ENCODE measurements around the gene SDK1. TPM values are rescaled to one million over a fixed set of nuclear protein-coding genes. Genes with fewer than 3 reads are reported as not detected.
"Not testable (repeated sequence)": the region's sequence is repeated elsewhere in the genome, so short reads cannot be mapped to it uniquely, and the experiment has no call there.

The SDK1 gene
- total RNA-seq, 1 experiment from 2014 or later, result 7.1 TPM

- intact Hi-C loops (cut with micrococcal nuclease; ENCODE audit: unreplicated experiment), result no loop called here
- Histone ChIP-seq H3K27me3 (replicated peaks; ENCODE audit: control insufficient read depth, insufficient read depth, low read length) (no peaks in the 10 kb centered on the region), H3K4me3 (ENCODE audit: low read depth, low read length) (no peak overlapping the region), H3K9me3 (no peaks in the 10 kb centered on the region), H3K36me3 (ENCODE audit: control insufficient read depth, insufficient read depth, low read length) (no peaks in the 10 kb centered on the region), H3K4me1 (0 out of 2 replicates have a peak, but pooled peaks cover 3% of the 10 kb centered on the region)
- Mint-ChIP-seq H3K27me3 (ENCODE audit: insufficient read depth, unreplicated experiment) (no peaks in the 10 kb centered on the region), H3K36me3 (ENCODE audit: insufficient read depth, unreplicated experiment) (no peaks in the 10 kb centered on the region), H3K4me1 (ENCODE audit: low read depth, unreplicated experiment) (no peaks in the 10 kb centered on the region), H3K4me3 (ENCODE audit: unreplicated experiment) (no peak overlapping the region), H3K9me3 (ENCODE audit: unreplicated experiment) (no peaks in the 10 kb centered on the region), H3K27ac (ENCODE audit: unreplicated experiment) (no peak overlapping the region)
- BruUV-seq (replicated peaks), result no TSS peak
- ChIA-PET CTCF (no interaction called here), POLR2A (no interaction called here)
- DNase-seq, result no peak
- TF ChIP-seq CTCF (IDR thresholded peaks at IDR 0.05; ENCODE audit: insufficient read depth in 1 of 2, low read depth in 1 of 2, low read length in 1 of 2, severe bottlenecking in 1 of 2, unreplicated experiment in 1 of 2), result no peak
Measured at GRCh38 chr7:4234886-4235285, 933.8 kb downstream of the SDK1 start.

GRCh38 chr7:4235596-4235995 is 934.5 kb downstream of the SDK1 start:
- DNase-seq, result peak in 1 of 2 experiments; percentile 18
- TF ChIP-seq CTCF (IDR thresholded peaks at IDR 0.05; ENCODE audit: insufficient read depth in 1 of 2, low read depth in 1 of 2, low read length in 1 of 2, severe bottlenecking in 1 of 2, unreplicated experiment in 1 of 2), result no peak
- ChIA-PET POLR2A (no interaction called here), CTCF (no interaction called here)
- H3K9me3 Mint-ChIP-seq (ENCODE audit: unreplicated experiment), result no peaks in the 10 kb centered on the region
- no peaks in the 10 kb centered on the region for H3K36me3 ChIP-seq (ENCODE audit: control insufficient read depth, insufficient read depth, low read length)
- intact Hi-C loops (cut with micrococcal nuclease; ENCODE audit: unreplicated experiment), result no loop called here
- H3K4me3 Mint-ChIP-seq (ENCODE audit: unreplicated experiment), result no peak overlapping the region
- H3K27ac Mint-ChIP-seq (ENCODE audit: unreplicated experiment), result no peak overlapping the region
- no peaks in the 10 kb centered on the region for H3K27me3 Mint-ChIP-seq (ENCODE audit: insufficient read depth, unreplicated experiment)
- H3K4me1 Mint-ChIP-seq (ENCODE audit: low read depth, unreplicated experiment), result peaks cover 7% of the 10 kb centered on the region
- H3K4me3 ChIP-seq (ENCODE audit: low read depth, low read length), result no peak overlapping the region
- no peaks in the 10 kb centered on the region for H3K36me3 Mint-ChIP-seq (ENCODE audit: insufficient read depth, unreplicated experiment)
- no peaks in the 10 kb centered on the region for H3K27me3 ChIP-seq (replicated peaks; ENCODE audit: control insufficient read depth, insufficient read depth, low read length)
- BruUV-seq (replicated peaks), result no TSS peak
- H3K4me1 ChIP-seq, result peaks cover 7% of the 10 kb centered on the region; the same call in 1 of the 2 replicates
- no peaks in the 10 kb centered on the region for H3K9me3 ChIP-seq

GRCh38 chr7:4236389-4236788 is 935.3 kb downstream of the SDK1 start:
- ChIA-PET CTCF (no interaction called here), POLR2A (no interaction called here)
- intact Hi-C loops (cut with micrococcal nuclease; ENCODE audit: unreplicated experiment), result no loop called here
- H3K4me3 Mint-ChIP-seq (ENCODE audit: unreplicated experiment), result no peak overlapping the region
- Histone ChIP-seq H3K4me1 (peaks cover 8% of the 10 kb centered on the region; the same call in 1 of the 2 replicates), H3K4me3 (ENCODE audit: low read depth, low read length) (no peak overlapping the region), H3K9me3 (no peaks in the 10 kb centered on the region), H3K27me3 (replicated peaks; ENCODE audit: control insufficient read depth, insufficient read depth, low read length) (no peaks in the 10 kb centered on the region), H3K36me3 (ENCODE audit: control insufficient read depth, insufficient read depth, low read length) (no peaks in the 10 kb centered on the region)
- peaks cover 11% of the 10 kb centered on the region for H3K4me1 Mint-ChIP-seq (ENCODE audit: low read depth, unreplicated experiment)
- H3K27ac Mint-ChIP-seq (ENCODE audit: unreplicated experiment), result peak overlapping the region; percentile 32
- no TSS peak for BruUV-seq (replicated peaks)
- no peaks in the 10 kb centered on the region for H3K36me3 Mint-ChIP-seq (ENCODE audit: insufficient read depth, unreplicated experiment)
- no peak for DNase-seq
- no peaks in the 10 kb centered on the region for H3K27me3 Mint-ChIP-seq (ENCODE audit: insufficient read depth, unreplicated experiment)
- no peak for TF ChIP-seq CTCF (IDR thresholded peaks at IDR 0.05; ENCODE audit: insufficient read depth in 1 of 2, low read depth in 1 of 2, low read length in 1 of 2, severe bottlenecking in 1 of 2, unreplicated experiment in 1 of 2)
- H3K9me3 Mint-ChIP-seq (ENCODE audit: unreplicated experiment), result no peaks in the 10 kb centered on the region

- H3K4me1 ChIP-seq; POLR2A ChIA-PET; H3K27me3 Mint-ChIP-seq (ENCODE audit: insufficient read depth, unreplicated experiment); H3K36me3 Mint-ChIP-seq (ENCODE audit: insufficient read depth, unreplicated experiment); H3K36me3 ChIP-seq (ENCODE audit: control insufficient read depth, insufficient read depth, low read length); H3K9me3 Mint-ChIP-seq (ENCODE audit: unreplicated experiment); CTCF ChIA-PET; DNase-seq; H3K9me3 ChIP-seq; H3K4me3 Mint-ChIP-seq (ENCODE audit: unreplicated experiment); BruUV-seq (replicated peaks); H3K4me3 ChIP-seq (ENCODE audit: low read depth, low read length); H3K27me3 ChIP-seq (replicated peaks; ENCODE audit: control insufficient read depth, insufficient read depth, low read length); intact Hi-C loops (cut with micrococcal nuclease; ENCODE audit: unreplicated experiment): not testable (repeated sequence)
- H3K27ac Mint-ChIP-seq (ENCODE audit: unreplicated experiment), result peak overlapping the region; percentile 32
- H3K4me1 Mint-ChIP-seq (ENCODE audit: low read depth, unreplicated experiment), result peaks cover 11% of the 10 kb centered on the region
Measured at GRCh38 chr7:4236873-4237272, 935.8 kb downstream of the SDK1 start.

Measured in Caco-2 (cell line).